HL-60 (cell line): ENCODE results near the gene PLEKHN1.

ENCODE experiments used
- DNase-seq, 2 experiments: peaks; one replicate each; pipeline ENCODE4 v3.0.0-alpha.2; 2010 to 2020; ENCODE audit warnings: low read depth in 1 of 2, low spot score in 1 of 2
- H3K27ac ChIP-seq: fragments of 250-450 bp; sonication (Bioruptor Pico); replicated peaks from 2 replicates; pipeline ENCODE4 v1.5.1; 2020; ENCODE audit warnings: mild to moderate bottlenecking, moderate library complexity
- H3K27me3 ChIP-seq: fragments of 250-450 bp; sonication (Bioruptor Pico); 2 replicates; pipeline ENCODE4 v1.5.1; 2021; ENCODE audit warnings: mild to moderate bottlenecking, moderate library complexity; ENCODE audit not compliant: insufficient read depth, poor library complexity, severe bottlenecking
- H3K4me3 ChIP-seq: replicated peaks from 2 replicates; pipeline ENCODE4 v1.5.1; 2011; ENCODE audit warnings: mild to moderate bottlenecking, control low read depth, low read length; ENCODE audit not compliant: insufficient read depth
- GABPA ChIP-seq: IDR thresholded peaks from 2 replicates; pipeline ENCODE4 v1.6.1; 2012; ENCODE audit warnings: low read depth
- POLR2AphosphoS5 ChIP-seq: IDR thresholded peaks from 2 replicates; pipeline ENCODE4 v1.6.1; 2012; ENCODE audit warnings: low read depth
- SPI1 ChIP-seq: IDR thresholded peaks from 2 replicates; pipeline ENCODE4 v1.6.1; 2012; ENCODE audit warnings: low read depth, mild to moderate bottlenecking, borderline replicate concordance
- TF ChIP-seq, protein P1 (sequence below): IDR thresholded peaks from one replicate; pipeline ENCODE4 v1.5.1; 2011; ENCODE audit warnings: low read length, control low read depth, inconsistent platforms; ENCODE audit not compliant: insufficient read depth
- TF ChIP-seq, protein P2 (sequence below): IDR thresholded peaks from 2 replicates; pipeline ENCODE4 v1.6.1; 2012; ENCODE audit warnings: low read depth; ENCODE audit not compliant: insufficient replicate concordance

PLEKHN1 gene

DNA sequence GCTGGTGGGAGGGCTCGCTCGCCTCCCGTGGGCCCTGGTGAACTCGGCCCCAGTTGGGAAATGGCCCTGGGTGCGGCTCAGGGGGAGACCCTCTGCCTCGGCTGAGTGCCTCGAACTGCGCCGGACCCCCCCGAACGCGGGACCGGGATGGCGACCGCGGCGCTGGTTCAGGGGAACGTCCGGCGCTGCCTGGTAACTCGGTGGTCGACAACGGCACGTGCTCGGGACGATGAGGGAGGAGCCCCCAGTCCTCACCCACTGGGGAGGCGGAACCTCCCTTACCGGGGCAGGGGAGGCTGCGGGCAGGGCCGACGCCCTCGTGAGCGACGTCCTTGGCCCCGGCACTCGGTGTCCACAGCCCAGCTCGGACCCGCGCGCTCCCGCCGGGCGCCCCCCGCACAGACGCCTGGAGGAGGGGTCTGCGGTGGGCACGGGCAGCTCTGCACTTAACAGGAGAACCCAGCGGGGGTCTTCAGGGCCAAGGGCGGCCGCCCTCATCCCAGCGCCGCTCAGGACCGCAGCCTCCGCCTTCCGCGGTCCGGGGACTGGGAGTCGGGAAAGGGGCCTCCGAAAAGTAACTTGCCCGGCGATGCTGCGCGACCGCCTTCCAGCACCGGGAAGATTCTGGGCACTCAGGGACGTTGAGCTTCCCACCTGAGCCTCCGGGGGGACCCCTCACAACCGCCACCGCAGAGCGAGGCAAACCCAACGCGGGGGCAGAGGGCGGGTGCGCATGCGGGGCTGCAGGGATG lies 31.9 kb downstream of the PLEKHN1 start:
- TF ChIP-seq SPI1 (no peak), GABPA (no peak), POLR2AphosphoS5 (no peak)
- TF ChIP-seq, protein P1, sequence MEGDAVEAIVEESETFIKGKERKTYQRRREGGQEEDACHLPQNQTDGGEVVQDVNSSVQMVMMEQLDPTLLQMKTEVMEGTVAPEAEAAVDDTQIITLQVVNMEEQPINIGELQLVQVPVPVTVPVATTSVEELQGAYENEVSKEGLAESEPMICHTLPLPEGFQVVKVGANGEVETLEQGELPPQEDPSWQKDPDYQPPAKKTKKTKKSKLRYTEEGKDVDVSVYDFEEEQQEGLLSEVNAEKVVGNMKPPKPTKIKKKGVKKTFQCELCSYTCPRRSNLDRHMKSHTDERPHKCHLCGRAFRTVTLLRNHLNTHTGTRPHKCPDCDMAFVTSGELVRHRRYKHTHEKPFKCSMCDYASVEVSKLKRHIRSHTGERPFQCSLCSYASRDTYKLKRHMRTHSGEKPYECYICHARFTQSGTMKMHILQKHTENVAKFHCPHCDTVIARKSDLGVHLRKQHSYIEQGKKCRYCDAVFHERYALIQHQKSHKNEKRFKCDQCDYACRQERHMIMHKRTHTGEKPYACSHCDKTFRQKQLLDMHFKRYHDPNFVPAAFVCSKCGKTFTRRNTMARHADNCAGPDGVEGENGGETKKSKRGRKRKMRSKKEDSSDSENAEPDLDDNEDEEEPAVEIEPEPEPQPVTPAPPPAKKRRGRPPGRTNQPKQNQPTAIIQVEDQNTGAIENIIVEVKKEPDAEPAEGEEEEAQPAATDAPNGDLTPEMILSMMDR: no peak
- TF ChIP-seq, protein P2, sequence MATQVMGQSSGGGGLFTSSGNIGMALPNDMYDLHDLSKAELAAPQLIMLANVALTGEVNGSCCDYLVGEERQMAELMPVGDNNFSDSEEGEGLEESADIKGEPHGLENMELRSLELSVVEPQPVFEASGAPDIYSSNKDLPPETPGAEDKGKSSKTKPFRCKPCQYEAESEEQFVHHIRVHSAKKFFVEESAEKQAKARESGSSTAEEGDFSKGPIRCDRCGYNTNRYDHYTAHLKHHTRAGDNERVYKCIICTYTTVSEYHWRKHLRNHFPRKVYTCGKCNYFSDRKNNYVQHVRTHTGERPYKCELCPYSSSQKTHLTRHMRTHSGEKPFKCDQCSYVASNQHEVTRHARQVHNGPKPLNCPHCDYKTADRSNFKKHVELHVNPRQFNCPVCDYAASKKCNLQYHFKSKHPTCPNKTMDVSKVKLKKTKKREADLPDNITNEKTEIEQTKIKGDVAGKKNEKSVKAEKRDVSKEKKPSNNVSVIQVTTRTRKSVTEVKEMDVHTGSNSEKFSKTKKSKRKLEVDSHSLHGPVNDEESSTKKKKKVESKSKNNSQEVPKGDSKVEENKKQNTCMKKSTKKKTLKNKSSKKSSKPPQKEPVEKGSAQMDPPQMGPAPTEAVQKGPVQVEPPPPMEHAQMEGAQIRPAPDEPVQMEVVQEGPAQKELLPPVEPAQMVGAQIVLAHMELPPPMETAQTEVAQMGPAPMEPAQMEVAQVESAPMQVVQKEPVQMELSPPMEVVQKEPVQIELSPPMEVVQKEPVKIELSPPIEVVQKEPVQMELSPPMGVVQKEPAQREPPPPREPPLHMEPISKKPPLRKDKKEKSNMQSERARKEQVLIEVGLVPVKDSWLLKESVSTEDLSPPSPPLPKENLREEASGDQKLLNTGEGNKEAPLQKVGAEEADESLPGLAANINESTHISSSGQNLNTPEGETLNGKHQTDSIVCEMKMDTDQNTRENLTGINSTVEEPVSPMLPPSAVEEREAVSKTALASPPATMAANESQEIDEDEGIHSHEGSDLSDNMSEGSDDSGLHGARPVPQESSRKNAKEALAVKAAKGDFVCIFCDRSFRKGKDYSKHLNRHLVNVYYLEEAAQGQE: no peak
- H3K4me3 ChIP-seq: no peak overlapping the region

DNA sequence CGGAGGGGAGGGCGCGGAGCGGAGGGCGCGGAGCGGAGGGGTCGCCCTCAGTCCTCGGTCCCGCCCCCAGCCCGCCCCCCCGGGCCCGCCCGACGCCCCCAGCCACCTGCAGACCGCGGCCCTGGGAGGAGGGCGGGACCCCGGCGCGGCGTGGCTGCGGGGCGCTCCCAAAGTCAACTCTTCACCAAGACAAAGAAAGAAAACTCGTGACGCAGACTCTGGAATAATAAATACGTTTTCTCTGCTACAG lies 32.4 kb downstream of the PLEKHN1 start:
- Histone ChIP-seq H3K4me3 (no peak overlapping the region), H3K27ac (no peak overlapping the region), H3K27me3 (peaks cover 55% of the 10 kb centered on the region)
- TF ChIP-seq GABPA: no peak
- TF ChIP-seq, protein P2: no peak
- TF ChIP-seq, protein P1: no peak
- no peak for TF ChIP-seq SPI1
- no peak for TF ChIP-seq POLR2AphosphoS5
- DNase-seq: no peak

More for the DNA sequence above, 31.9 kb downstream of the PLEKHN1 start:
- DNase-seq: no peak
- Histone ChIP-seq H3K27me3 (peaks cover 55% of the 10 kb centered on the region), H3K27ac (no peak overlapping the region)

DNA sequence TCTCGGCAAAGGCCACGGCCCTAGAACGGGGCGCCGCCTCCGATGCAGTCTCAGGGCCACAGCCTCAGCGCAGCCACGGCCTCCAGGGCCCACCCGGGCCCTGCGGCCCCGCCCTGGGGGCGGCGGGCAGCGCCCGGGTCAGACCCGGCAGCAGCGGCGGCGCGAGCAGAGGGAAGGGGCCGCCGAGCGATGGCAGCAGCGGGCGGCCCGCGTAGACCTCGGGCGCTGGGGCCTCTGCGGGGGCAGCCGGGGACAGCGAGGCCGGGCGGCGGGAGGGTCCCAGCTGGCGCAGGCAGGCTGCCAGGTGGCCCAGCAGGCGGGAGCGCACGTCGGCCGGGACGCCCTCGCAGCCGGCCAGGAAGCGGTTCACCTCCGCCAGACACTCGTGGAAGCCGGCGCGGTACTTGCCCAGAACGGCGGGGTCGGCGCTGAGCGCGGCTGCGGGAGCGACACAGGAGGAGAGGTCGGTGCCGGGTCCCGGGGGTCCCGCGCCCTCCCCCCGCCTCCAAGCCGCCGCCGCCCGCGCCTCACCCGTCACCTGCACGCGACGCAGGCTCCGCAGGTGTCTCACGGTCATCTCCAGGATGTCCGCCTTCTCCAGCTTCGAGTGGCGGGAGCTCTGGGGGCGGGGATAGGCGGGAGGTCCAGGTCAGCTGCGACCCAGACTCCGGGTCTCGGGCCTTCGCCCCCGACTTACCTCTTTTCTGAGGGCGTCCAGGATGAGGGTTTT lies 32.9 kb downstream of the PLEKHN1 start:
- Histone ChIP-seq H3K4me3 (no peak overlapping the region), H3K27ac (no peak overlapping the region), H3K27me3 (peaks cover 58% of the 10 kb centered on the region)
- no peak for TF ChIP-seq GABPA
- TF ChIP-seq SPI1: no peak
- TF ChIP-seq, protein P2: no peak
- TF ChIP-seq POLR2AphosphoS5: no peak
- TF ChIP-seq, protein P1: no peak
- DNase-seq: no peak
